Body of pancreas (tissue), 4 donors: ENCODE results near the gene SMARCA2.

Source experiments
- CTCF ChIP-seq, 7 experiments: fragments of 450-650 bp in 4 of 7; fragments of 200-600 bp in 3 of 7; sonication (generic) in 3 of 7; IDR thresholded peaks; one replicate each; pipeline ENCODE4 v1.5.1; 2016 to 2019; ENCODE audit warnings: antibody characterized with exemption in 7 of 7
- POLR2A ChIP-seq, 3 donors: fragments of 450-650 bp; IDR thresholded peaks; one replicate each; pipeline ENCODE4 v1.6.1; 2016; ENCODE audit warnings: antibody characterized with exemption in 3 of 3, mild to moderate bottlenecking in 2 of 3

GRCh38 chr9:2173861-2174260, 158.7 kb downstream of the SMARCA2 start:
- no peak for TF ChIP-seq CTCF (IDR thresholded peaks at IDR 0.05)
- TF ChIP-seq POLR2A (IDR thresholded peaks at IDR 0.05): no peak
